H1 (cell line): Measurements from ENCODE around the gene MBNL3. TPM values are rescaled to one million over a fixed set of nuclear protein-coding genes. Genes with fewer than 3 reads are reported as not detected.

Experiments
- SIRT6 ChIP-seq: IDR thresholded peaks from one replicate; pipeline ENCODE4 v1.7.1; 2012; ENCODE audit warnings: low read length, inconsistent platforms
- polyA plus RNA-seq, 7 experiments: library from polyadenylated mRNA; depleted of rRNA in 3 of 7; stranded (reverse) in 5 of 7; unstranded in 2 of 7; fragments of >200 nt in 5 of 7; fragments of 200-250 nt in 2 of 7; gene quantifications; 1 replicate in 5 of 7; 2 replicates in 1 of 7; 4 replicates in 1 of 7; pipeline versions ENCODE4 v1.2.1 to v1.2.3, GENCODE V29; 2011 to 2013; ENCODE audit warnings: missing spikeins in 2 of 7, mixed read lengths in 2 of 7
- total RNA-seq: library from RNA; stranded (reverse); fragmentation: NEBNext Ultra II Directional; extraction: Animal tissue kit (Norgen Biotek cat#: 25700); gene quantifications from 2 replicates; pipeline ENCODE4 v1.2.1, GENCODE V29; 2021

MBNL3 gene
- total and polyA plus RNA-seq, 2 of the 8 experiments (the other 6 are each of a cell fraction or from before 2014, with no cell fraction given) = 3.5 to 4.3 TPM

DNA sequence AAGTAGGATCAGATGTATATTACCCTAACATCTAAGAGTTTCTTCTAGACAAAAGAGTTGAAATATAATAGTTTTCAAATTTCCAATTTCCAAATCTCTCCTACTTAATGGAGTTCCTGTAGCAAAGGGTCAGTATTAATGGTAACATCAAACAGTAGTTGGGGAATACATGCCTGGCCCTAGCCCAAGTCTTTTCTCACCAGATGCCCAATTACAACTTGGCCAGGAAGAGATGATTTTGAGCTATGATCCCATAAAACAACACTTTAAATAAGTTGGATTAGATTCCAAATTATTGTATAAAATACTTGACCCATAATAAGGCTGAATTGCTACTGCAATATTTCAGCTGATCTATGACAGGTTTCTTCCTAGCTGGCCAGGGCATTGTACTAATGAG lies 59.9 kb downstream of the MBNL3 start (continued):
- no peak for TF ChIP-seq SIRT6
